Kidney (tissue), 14 donors: ENCODE measurements around the gene PARP11. TPM values are rescaled to one million over a fixed set of nuclear protein-coding genes. Genes with fewer than 3 reads are reported as not detected.

Experiments
- DNase-seq, 5 donors: peaks; one replicate each; pipeline ENCODE4 v3.0.0-alpha.2; 2013 to 2020
- FAIRE-seq: peaks from 2 replicates; lab custom pipeline; 2012; peaks lifted over from hg19 to GRCh38; lab: Jason Lieb, UNC
- H3K27ac ChIP-seq, 2 donors: one replicate each; pipeline ENCODE4 v1.7.0; 2013; ENCODE audit warnings: low read depth in 2 of 2, low read length in 2 of 2, inconsistent platforms in 1 of 2
- H3K27me3 ChIP-seq: one replicate; pipeline ENCODE4 v1.7.1; 2013; ENCODE audit warnings: low read length, inconsistent platforms; ENCODE audit not compliant: control insufficient read depth, insufficient read depth
- H3K36me3 ChIP-seq, 3 donors: one replicate each; pipeline versions ENCODE4 v1.7.0 to v1.7.1; 2013; ENCODE audit warnings: low read length in 3 of 3, control low read depth in 1 of 3, inconsistent platforms in 1 of 3; ENCODE audit not compliant: insufficient read depth in 3 of 3, control insufficient read depth in 2 of 3
- H3K4me1 ChIP-seq, 3 donors: one replicate each; pipeline versions ENCODE4 v1.7.0 to v1.7.1; 2013; ENCODE audit warnings: low read length in 3 of 3, inconsistent platforms in 1 of 3, low read depth in 1 of 3; ENCODE audit not compliant: control insufficient read depth in 2 of 3, insufficient read depth in 2 of 3
- H3K4me3 ChIP-seq, 3 donors: one replicate each; pipeline versions ENCODE4 v1.7.0 to v1.8.1; 2013; ENCODE audit warnings: low read length in 3 of 3, control low read depth in 1 of 3, inconsistent platforms in 1 of 3
- H3K9ac ChIP-seq, 3 donors: one replicate each; pipeline versions ENCODE4 v1.7.0 to v1.7.1; 2013; ENCODE audit warnings: low read length in 3 of 3, control low read depth in 1 of 3, inconsistent platforms in 1 of 3
- H3K9me3 ChIP-seq, 3 donors: one replicate each; pipeline versions ENCODE4 v1.7.0 to v1.7.1; 2013; ENCODE audit warnings: low read length in 3 of 3, control low read depth in 1 of 3, inconsistent platforms in 1 of 3; ENCODE audit not compliant: control insufficient read depth in 2 of 3, insufficient read depth in 1 of 3
- intact Hi-C: fragments of 100-400 bp; cut with DNase I; formaldehyde crosslinking; loops from one replicate; pipeline ENCODE4 v1.11.1; 2022
- polyA plus RNA-seq: library from polyadenylated mRNA; stranded (reverse); fragments of 350-450 nt; fragmentation: Illumina TruSeq; extraction: RNeasy Lipid Tissue Mini Kit (QIAGEN cat#74804); gene quantifications from one replicate; pipeline ENCODE4 v1.2.3, GENCODE V29; 2014; ENCODE audit warnings: low read depth, low replicate concordance; ENCODE audit not compliant: insufficient read depth
- total RNA-seq: library from RNA; stranded (reverse); fragmentation: NEBNext Ultra II Directional; extraction: Animal tissue kit (Norgen Biotek cat#: 25700); gene quantifications from one replicate; pipeline ENCODE4 v1.2.1, GENCODE V29; 2021
- TF ChIP-seq, protein P1 (sequence below): IDR thresholded peaks from 3 replicates; pipeline ENCODE4 v1.5.1; 2012; ENCODE audit warnings: mild to moderate bottlenecking, moderate library complexity, borderline replicate concordance; ENCODE audit not compliant: insufficient read depth; ENCODE audit errors: extremely low read depth
- donor health status: control.
- donor health status: control.
- donor health status: control.
- donor health status: control.
- donor health status: control.
- donor health status: DM: yes; HTN: yes; CAD: no.
- donor health status: Normal renal cell carcinoma (clear cell type).

Gene PARP11
- total and polyA plus RNA-seq, 2 donors from 2014 or later: 2.6 to 13.1 TPM

DNA sequence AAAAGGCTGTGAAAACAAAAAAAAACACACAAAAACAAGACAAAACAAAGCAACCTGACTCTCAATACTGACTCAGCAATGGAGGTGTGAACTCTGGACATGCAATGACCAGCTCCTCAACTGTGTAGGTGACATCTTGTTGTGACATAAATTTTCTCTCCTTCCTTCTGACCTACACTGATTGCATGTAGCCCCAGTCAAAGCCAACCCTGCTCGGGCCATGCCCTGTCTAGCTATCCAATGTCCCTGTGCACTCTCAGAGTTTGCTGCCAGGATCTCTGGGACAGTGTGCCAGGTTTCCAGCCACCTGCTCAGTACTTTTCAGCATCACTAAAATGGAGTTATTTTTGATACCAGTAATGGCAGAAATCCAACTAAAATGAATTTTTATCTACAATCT lies 101.3 kb downstream of the PARP11 start:
- no peak overlapping the region for H3K9ac ChIP-seq
- H3K27ac ChIP-seq: no peak overlapping the region
- no peaks in the 10 kb centered on the region for H3K27me3 ChIP-seq
- no peaks in the 10 kb centered on the region for H3K36me3 ChIP-seq
- H3K9me3 ChIP-seq: no peaks in the 10 kb centered on the region
- FAIRE-seq (no peak), DNase-seq (no peak)
- intact Hi-C loops: no loop called here
- H3K4me1 ChIP-seq: no peaks in the 10 kb centered on the region
- H3K4me3 ChIP-seq: no peak overlapping the region
- TF ChIP-seq, protein P1, sequence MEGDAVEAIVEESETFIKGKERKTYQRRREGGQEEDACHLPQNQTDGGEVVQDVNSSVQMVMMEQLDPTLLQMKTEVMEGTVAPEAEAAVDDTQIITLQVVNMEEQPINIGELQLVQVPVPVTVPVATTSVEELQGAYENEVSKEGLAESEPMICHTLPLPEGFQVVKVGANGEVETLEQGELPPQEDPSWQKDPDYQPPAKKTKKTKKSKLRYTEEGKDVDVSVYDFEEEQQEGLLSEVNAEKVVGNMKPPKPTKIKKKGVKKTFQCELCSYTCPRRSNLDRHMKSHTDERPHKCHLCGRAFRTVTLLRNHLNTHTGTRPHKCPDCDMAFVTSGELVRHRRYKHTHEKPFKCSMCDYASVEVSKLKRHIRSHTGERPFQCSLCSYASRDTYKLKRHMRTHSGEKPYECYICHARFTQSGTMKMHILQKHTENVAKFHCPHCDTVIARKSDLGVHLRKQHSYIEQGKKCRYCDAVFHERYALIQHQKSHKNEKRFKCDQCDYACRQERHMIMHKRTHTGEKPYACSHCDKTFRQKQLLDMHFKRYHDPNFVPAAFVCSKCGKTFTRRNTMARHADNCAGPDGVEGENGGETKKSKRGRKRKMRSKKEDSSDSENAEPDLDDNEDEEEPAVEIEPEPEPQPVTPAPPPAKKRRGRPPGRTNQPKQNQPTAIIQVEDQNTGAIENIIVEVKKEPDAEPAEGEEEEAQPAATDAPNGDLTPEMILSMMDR: no peak

DNA sequence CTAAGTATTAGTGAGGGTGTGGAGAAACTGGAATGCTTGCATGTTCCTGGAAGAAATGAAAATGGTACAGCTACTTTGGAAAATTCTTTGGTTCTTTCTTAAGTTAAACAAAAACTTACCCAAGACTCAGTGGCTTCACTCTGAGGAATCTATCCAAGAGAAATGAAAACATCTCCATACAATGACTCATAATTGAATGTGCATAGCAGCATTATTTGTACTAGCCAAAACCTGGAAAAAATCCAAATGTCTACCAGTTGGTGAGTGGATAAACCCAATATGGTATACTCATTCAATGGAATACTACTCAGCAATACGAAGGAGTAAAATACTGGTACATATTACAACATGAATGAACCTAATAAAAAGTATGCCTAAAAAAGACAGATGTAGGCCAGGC lies 102.3 kb downstream of the PARP11 start:
- H3K4me3 ChIP-seq: no peak overlapping the region
- H3K4me1 ChIP-seq: no peaks in the 10 kb centered on the region
- H3K9ac ChIP-seq: no peak overlapping the region
- intact Hi-C loops: no loop called here
- DNase-seq (no peak), FAIRE-seq (no peak)
- no peaks in the 10 kb centered on the region for H3K9me3 ChIP-seq
- H3K27ac ChIP-seq: no peak overlapping the region
- TF ChIP-seq, protein P1: no peak
- no peaks in the 10 kb centered on the region for H3K36me3 ChIP-seq
- H3K27me3 ChIP-seq: no peaks in the 10 kb centered on the region

- Histone ChIP-seq H3K4me1 (no peaks in the 10 kb centered on the region), H3K4me3 (no peak overlapping the region), H3K36me3 (no peaks in the 10 kb centered on the region), H3K27me3 (no peaks in the 10 kb centered on the region), H3K9me3 (no peaks in the 10 kb centered on the region), H3K9ac (no peak overlapping the region), H3K27ac (no peak overlapping the region)
- no peak for FAIRE-seq
- TF ChIP-seq, protein P1: no peak
- DNase-seq: no peak
- intact Hi-C loops: no loop called here
Observed at GRCh38 chr12:3768911-3769447, 104.2 kb downstream of the PARP11 start.
